ENCODE measurements around the gene USP43.

DNA sequence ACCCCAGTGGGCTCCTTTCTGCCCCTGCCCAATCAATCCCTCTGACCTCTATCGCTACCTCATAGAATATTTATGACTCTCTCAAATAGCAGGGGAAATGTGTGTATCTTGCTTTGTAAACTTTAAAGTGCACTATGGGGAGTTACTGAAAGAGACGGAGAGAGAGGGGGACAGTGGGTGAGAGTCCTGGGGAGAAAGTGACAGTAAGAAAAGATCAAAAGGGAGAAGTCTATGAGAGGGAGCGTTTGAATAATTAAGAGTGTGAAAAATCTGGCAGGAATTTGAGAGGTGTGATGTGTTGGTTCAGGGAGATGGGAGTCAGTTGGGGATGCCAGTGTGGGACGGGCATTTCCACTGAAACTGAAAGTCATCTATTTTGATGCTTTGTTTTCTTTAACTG is 32.6 kb downstream of the USP43 start:
- TF ChIP-seq, protein P1, sequence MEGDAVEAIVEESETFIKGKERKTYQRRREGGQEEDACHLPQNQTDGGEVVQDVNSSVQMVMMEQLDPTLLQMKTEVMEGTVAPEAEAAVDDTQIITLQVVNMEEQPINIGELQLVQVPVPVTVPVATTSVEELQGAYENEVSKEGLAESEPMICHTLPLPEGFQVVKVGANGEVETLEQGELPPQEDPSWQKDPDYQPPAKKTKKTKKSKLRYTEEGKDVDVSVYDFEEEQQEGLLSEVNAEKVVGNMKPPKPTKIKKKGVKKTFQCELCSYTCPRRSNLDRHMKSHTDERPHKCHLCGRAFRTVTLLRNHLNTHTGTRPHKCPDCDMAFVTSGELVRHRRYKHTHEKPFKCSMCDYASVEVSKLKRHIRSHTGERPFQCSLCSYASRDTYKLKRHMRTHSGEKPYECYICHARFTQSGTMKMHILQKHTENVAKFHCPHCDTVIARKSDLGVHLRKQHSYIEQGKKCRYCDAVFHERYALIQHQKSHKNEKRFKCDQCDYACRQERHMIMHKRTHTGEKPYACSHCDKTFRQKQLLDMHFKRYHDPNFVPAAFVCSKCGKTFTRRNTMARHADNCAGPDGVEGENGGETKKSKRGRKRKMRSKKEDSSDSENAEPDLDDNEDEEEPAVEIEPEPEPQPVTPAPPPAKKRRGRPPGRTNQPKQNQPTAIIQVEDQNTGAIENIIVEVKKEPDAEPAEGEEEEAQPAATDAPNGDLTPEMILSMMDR (IDR thresholded peaks at IDR 0.05; ENCODE audit: low read length) = no peak
- no peak for TF ChIP-seq EZH2 (optimal IDR thresholded peaks at IDR 0.05; ENCODE audit: low read depth, low read length)

Data from MM.1S (cell line).